Natural killer cell (primary cell): ENCODE results near the gene DHRS1. TPM values are rescaled to one million over a fixed set of nuclear protein-coding genes. Genes with fewer than 3 reads are reported as not detected.

Experiments
- ATAC-seq, 3 donors: fragments of 150-1000 bp in 2 of 3; fragments of 200-7000 bp in 1 of 3; cut with Tn5 transposase; 1 replicate in 1 of 3; 2 replicates in 2 of 3; pipeline ENCODE4 v1.10.0; 2021; ENCODE audit warnings: mild to moderate bottlenecking in 2 of 3, moderate library complexity in 2 of 3
- DNase-seq, 2 donors: peaks; one replicate each; pipeline versions ENCODE4 v3.0.0 to v3.0.0-alpha.2; 2013 to 2021; ENCODE audit warnings: mixed read lengths in 1 of 2
- H3K27ac ChIP-seq: one replicate; pipeline ENCODE4 v1.5.1; 2013; ENCODE audit warnings: mild to moderate bottlenecking, low read length
- H3K27me3 ChIP-seq: one replicate; pipeline ENCODE4 v1.6.1; 2013; ENCODE audit warnings: low read length; ENCODE audit not compliant: control insufficient read depth, insufficient read depth
- H3K36me3 ChIP-seq: one replicate; pipeline ENCODE4 v1.6.1; 2013; ENCODE audit warnings: low read length; ENCODE audit not compliant: control insufficient read depth, insufficient read depth
- H3K4me1 ChIP-seq: one replicate; pipeline ENCODE4 v1.6.1; 2013; ENCODE audit warnings: low read length; ENCODE audit not compliant: control insufficient read depth, insufficient read depth
- H3K4me3 ChIP-seq: one replicate; pipeline ENCODE4 v1.5.1; 2013; ENCODE audit warnings: low read length
- H3K9me3 ChIP-seq: one replicate; pipeline ENCODE4 v1.6.1; 2013; ENCODE audit warnings: low read length; ENCODE audit not compliant: control insufficient read depth, insufficient read depth
- H3K27ac Mint-ChIP-seq, 2 donors: one replicate each; pipeline ENCODE4 v1.8.0; 2022; ENCODE audit warnings: mild to moderate bottlenecking in 2 of 2, mixed read lengths in 2 of 2, moderate library complexity in 1 of 2
- H3K27me3 Mint-ChIP-seq, 2 donors: one replicate each; pipeline ENCODE4 v1.8.0; 2022; ENCODE audit warnings: low read depth in 2 of 2, mixed read lengths in 2 of 2
- H3K36me3 Mint-ChIP-seq: one replicate; pipeline ENCODE4 v1.8.0; 2022; ENCODE audit warnings: mixed read lengths
- H3K4me1 Mint-ChIP-seq, 2 donors: one replicate each; pipeline ENCODE4 v1.8.0; 2022; ENCODE audit warnings: mixed read lengths in 2 of 2
- H3K4me3 Mint-ChIP-seq: one replicate; pipeline ENCODE4 v1.8.0; 2022; ENCODE audit warnings: mild to moderate bottlenecking, moderate library complexity, mixed read lengths
- H3K9me3 Mint-ChIP-seq, 2 donors: one replicate each; pipeline ENCODE4 v1.8.0; 2022; ENCODE audit warnings: mixed read lengths in 2 of 2
- WGBS: methylation state at CpG from one replicate; pipeline ENCODE4 v1.1.7; 2013; ENCODE audit warnings: missing lambda C conversion rate; ENCODE audit not compliant: insufficient coverage; 5-methylcytosine and 5-hydroxymethylcytosine counted together
- intact Hi-C: fragments of 100-400 bp; cut with micrococcal nuclease; formaldehyde crosslinking; loops from one replicate; pipeline ENCODE4 v1.14.2; 2022
- total RNA-seq, 4 donors: library from RNA; stranded (reverse); fragments of 120-200 nt in 1 of 4; gene quantifications; one replicate each; pipeline versions ENCODE4 v1.2.3 to v1.2.4, GENCODE V29; 2013 to 2022
- TF ChIP-seq, protein P1 (sequence below): fragments of 200-600 bp; IDR thresholded peaks from one replicate; pipeline ENCODE4 v1.8.0; 2022; ENCODE audit warnings: antibody characterized with exemption

Gene DHRS1
- total RNA-seq, 3 donors from 2014 or later (not counting 1 experiment from before 2014, with no cell fraction given) = 39.8 to 59.0 (median 43.3) TPM

- no peaks in the 10 kb centered on the region for H3K27me3 ChIP-seq
- 67% methylated on average over 11 of the region's 11 CpGs for WGBS
- no peaks in the 10 kb centered on the region for H3K27me3 Mint-ChIP-seq
- intact Hi-C loops = no loop called here
- ATAC-seq (peak in 2 of 3 donors; percentile 17 to 83), DNase-seq (no peak)
- H3K36me3 Mint-ChIP-seq = no peaks in the 10 kb centered on the region
- no peaks in the 10 kb centered on the region for H3K9me3 Mint-ChIP-seq
- H3K9me3 ChIP-seq = no peaks in the 10 kb centered on the region
- H3K36me3 ChIP-seq = no peaks in the 10 kb centered on the region
- H3K27ac ChIP-seq = peak overlapping the region; percentile 30
- H3K4me1 Mint-ChIP-seq = peaks cover 22 to 26% of the 10 kb centered on the region in 2 donors
- peak overlapping the region in 1 of 2 donors; percentile 70 for H3K27ac Mint-ChIP-seq
- TF ChIP-seq, protein P1, sequence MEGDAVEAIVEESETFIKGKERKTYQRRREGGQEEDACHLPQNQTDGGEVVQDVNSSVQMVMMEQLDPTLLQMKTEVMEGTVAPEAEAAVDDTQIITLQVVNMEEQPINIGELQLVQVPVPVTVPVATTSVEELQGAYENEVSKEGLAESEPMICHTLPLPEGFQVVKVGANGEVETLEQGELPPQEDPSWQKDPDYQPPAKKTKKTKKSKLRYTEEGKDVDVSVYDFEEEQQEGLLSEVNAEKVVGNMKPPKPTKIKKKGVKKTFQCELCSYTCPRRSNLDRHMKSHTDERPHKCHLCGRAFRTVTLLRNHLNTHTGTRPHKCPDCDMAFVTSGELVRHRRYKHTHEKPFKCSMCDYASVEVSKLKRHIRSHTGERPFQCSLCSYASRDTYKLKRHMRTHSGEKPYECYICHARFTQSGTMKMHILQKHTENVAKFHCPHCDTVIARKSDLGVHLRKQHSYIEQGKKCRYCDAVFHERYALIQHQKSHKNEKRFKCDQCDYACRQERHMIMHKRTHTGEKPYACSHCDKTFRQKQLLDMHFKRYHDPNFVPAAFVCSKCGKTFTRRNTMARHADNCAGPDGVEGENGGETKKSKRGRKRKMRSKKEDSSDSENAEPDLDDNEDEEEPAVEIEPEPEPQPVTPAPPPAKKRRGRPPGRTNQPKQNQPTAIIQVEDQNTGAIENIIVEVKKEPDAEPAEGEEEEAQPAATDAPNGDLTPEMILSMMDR = no peak
- no peak overlapping the region for H3K4me3 Mint-ChIP-seq
- H3K4me3 ChIP-seq = no peak overlapping the region
- H3K4me1 ChIP-seq = peaks cover 43% of the 10 kb centered on the region
Observed at GRCh38 chr14:24277606-24278321, 21.8 kb downstream of the DHRS1 start.

GRCh38 chr14:24277071-24277470 is 22.5 kb downstream of the DHRS1 start:
- DNase-seq = no peak
- Histone ChIP-seq H3K27me3 (no peaks in the 10 kb centered on the region), H3K27ac (no peak overlapping the region), H3K4me3 (no peak overlapping the region), H3K9me3 (no peaks in the 10 kb centered on the region), H3K36me3 (no peaks in the 10 kb centered on the region), H3K4me1 (peaks cover 44% of the 10 kb centered on the region)
- TF ChIP-seq, protein P1 = no peak
- Mint-ChIP-seq H3K9me3 (no peaks in the 10 kb centered on the region), H3K27ac (peak overlapping the region in 1 of 2 donors; percentile 34), H3K36me3 (no peaks in the 10 kb centered on the region), H3K27me3 (no peaks in the 10 kb centered on the region), H3K4me3 (no peak overlapping the region), H3K4me1 (peaks cover 29 to 33% of the 10 kb centered on the region in 2 donors)
- ATAC-seq = no peak
- WGBS = 89% methylated on average over 6 of the region's 6 CpGs
- intact Hi-C loops = no loop called here

DNA sequence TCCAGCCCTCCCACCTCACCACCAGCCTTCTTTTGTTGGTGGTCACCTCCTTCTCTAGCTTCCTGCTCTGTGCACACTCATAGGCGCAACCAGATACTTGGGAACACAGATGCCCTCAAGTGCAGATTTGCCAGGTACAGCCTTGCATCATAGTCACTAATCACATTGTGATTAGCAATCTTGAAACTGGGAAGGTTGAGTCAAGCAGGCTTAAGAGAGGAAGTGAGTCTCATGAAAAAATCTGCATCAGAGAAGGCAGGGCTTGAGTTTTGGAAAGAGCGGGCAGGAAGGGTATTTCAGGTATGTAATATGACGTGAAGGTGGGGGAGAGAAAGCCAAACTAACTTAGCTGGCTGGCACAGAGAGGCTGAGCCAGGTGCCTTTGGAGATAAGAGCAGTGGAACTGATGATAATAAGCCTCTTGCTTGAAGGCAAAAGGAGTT is 25.5 kb downstream of the DHRS1 start:
- no peaks in the 10 kb centered on the region for H3K27me3 Mint-ChIP-seq
- H3K4me1 Mint-ChIP-seq = peaks cover 29 to 32% of the 10 kb centered on the region in 2 donors
- Histone ChIP-seq H3K4me1 (peaks cover 44% of the 10 kb centered on the region), H3K27me3 (no peaks in the 10 kb centered on the region), H3K27ac (peak overlapping the region; percentile 37), H3K9me3 (no peaks in the 10 kb centered on the region), H3K4me3 (no peak overlapping the region), H3K36me3 (peaks cover 5% of the 10 kb centered on the region)
- no peaks in the 10 kb centered on the region for H3K36me3 Mint-ChIP-seq
- TF ChIP-seq, protein P1 = no peak
- intact Hi-C loops = loop anchor here (5.0 kb wide), 2 partner anchors 42 to 398 kb away; partner anchors contain the start of genes GMPR2 and NEDD8
- ATAC-seq = no peak
- peak in 1 of 2 donors; percentile 75 for DNase-seq
- WGBS = 58% methylated on average over 3 of the region's 3 CpGs
- no peaks in the 10 kb centered on the region for H3K9me3 Mint-ChIP-seq
- H3K4me3 Mint-ChIP-seq = no peak overlapping the region
- H3K27ac Mint-ChIP-seq = peak overlapping the region; percentile 91 to 92
